Measurements from ENCODE around the gene ALPK3.

ALPK3 gene

GRCh38 chr15:84822653-84823281 is 5.6 kb downstream of the ALPK3 start:
- Histone ChIP-seq H3K4me1 (ENCODE audit: control insufficient read depth, low read length) (no peaks in the 10 kb centered on the region), H3K9me2 (replicated peaks; ENCODE audit: control insufficient read depth, low read length) (no peaks in the 10 kb centered on the region), H3K79me2 (ENCODE audit: control insufficient read depth, low read length) (no peaks in the 10 kb centered on the region), H4K20me1 (ENCODE audit: control insufficient read depth, insufficient read depth, low read depth, low read length) (no peaks in the 10 kb centered on the region; the same call in 1 of the 2 replicates), H3K4me2 (ENCODE audit: low read length) (no peak overlapping the region), H3F3A (ENCODE audit: control insufficient read depth, insufficient read depth) (no peaks in the 10 kb centered on the region), H3K27me3 (ENCODE audit: control insufficient read depth, low read length) (peaks cover 13% of the 10 kb centered on the region), H3K4me3 (ENCODE audit: low read length) (no peak overlapping the region), H3K36me3 (ENCODE audit: control insufficient read depth, low read length) (no peaks in the 10 kb centered on the region), H3K27ac (ENCODE audit: low read depth, low read length) (no peak overlapping the region), H3K9me3 (ENCODE audit: control insufficient read depth, insufficient read depth, low read length) (no peaks in the 10 kb centered on the region)
- TF ChIP-seq CTCF (IDR thresholded peaks at IDR 0.05; ENCODE audit: low read depth, low read length, poor library complexity, severe bottlenecking), result no peak
- no peak for TF ChIP-seq EZH2phosphoT487 (IDR thresholded peaks at IDR 0.05; ENCODE audit: borderline replicate concordance, low read length)

GRCh38 chr15:84823282-84823878 is 6.2 kb downstream of the ALPK3 start:
- Histone ChIP-seq H4K20me1 (ENCODE audit: control insufficient read depth, insufficient read depth, low read depth, low read length) (no peaks in the 10 kb centered on the region), H3K4me3 (ENCODE audit: low read length) (no peak overlapping the region), H3K79me2 (ENCODE audit: control insufficient read depth, low read length) (no peaks in the 10 kb centered on the region), H3K9me2 (replicated peaks; ENCODE audit: control insufficient read depth, low read length) (no peaks in the 10 kb centered on the region), H3K36me3 (ENCODE audit: control insufficient read depth, low read length) (no peaks in the 10 kb centered on the region), H3K27me3 (ENCODE audit: control insufficient read depth, low read length) (peaks cover 18% of the 10 kb centered on the region), H3F3A (ENCODE audit: control insufficient read depth, insufficient read depth) (no peaks in the 10 kb centered on the region), H3K27ac (ENCODE audit: low read depth, low read length) (no peak overlapping the region), H3K4me1 (ENCODE audit: control insufficient read depth, low read length) (no peaks in the 10 kb centered on the region), H3K4me2 (ENCODE audit: low read length) (no peak overlapping the region), H3K9me3 (ENCODE audit: control insufficient read depth, insufficient read depth, low read length) (no peaks in the 10 kb centered on the region)
- no peak for TF ChIP-seq CTCF (IDR thresholded peaks at IDR 0.05; ENCODE audit: low read depth, low read length, poor library complexity, severe bottlenecking)
- no peak for TF ChIP-seq EZH2phosphoT487 (IDR thresholded peaks at IDR 0.05; ENCODE audit: borderline replicate concordance, low read length)

GRCh38 chr15:84824260-84825007 is 7.3 kb downstream of the ALPK3 start:
- H3K36me3 ChIP-seq (ENCODE audit: control insufficient read depth, low read length), result no peaks in the 10 kb centered on the region
- no peaks in the 10 kb centered on the region for H3K9me3 ChIP-seq (ENCODE audit: control insufficient read depth, insufficient read depth, low read length)
- no peak overlapping the region for H3K4me2 ChIP-seq (ENCODE audit: low read length)
- H3K4me1 ChIP-seq (ENCODE audit: control insufficient read depth, low read length), result no peaks in the 10 kb centered on the region
- no peaks in the 10 kb centered on the region for H3F3A ChIP-seq (ENCODE audit: control insufficient read depth, insufficient read depth)
- no peaks in the 10 kb centered on the region for H3K9me2 ChIP-seq (replicated peaks; ENCODE audit: control insufficient read depth, low read length)
- H3K79me2 ChIP-seq (ENCODE audit: control insufficient read depth, low read length), result no peaks in the 10 kb centered on the region
- TF ChIP-seq CTCF (IDR thresholded peaks at IDR 0.05; ENCODE audit: low read depth, low read length, poor library complexity, severe bottlenecking), result no peak
- TF ChIP-seq EZH2phosphoT487 (IDR thresholded peaks at IDR 0.05; ENCODE audit: borderline replicate concordance, low read length), result no peak
- H3K27me3 ChIP-seq (ENCODE audit: control insufficient read depth, low read length), result peaks cover 23% of the 10 kb centered on the region
- no peak overlapping the region for H3K4me3 ChIP-seq (ENCODE audit: low read length)
- no peaks in the 10 kb centered on the region for H4K20me1 ChIP-seq (ENCODE audit: control insufficient read depth, insufficient read depth, low read depth, low read length)
- no peak overlapping the region for H3K27ac ChIP-seq (ENCODE audit: low read depth, low read length)
